GM12878 (cell line): ENCODE results near the gene MESP2. TPM values are rescaled to one million over a fixed set of nuclear protein-coding genes. Genes with fewer than 3 reads are reported as not detected.

ENCODE experiments used
- ATAC-seq: fragments of 200-7000 bp; cut with Tn5 transposase; 3 replicates; pipeline ENCODE4 v1.9.1; 2020; ENCODE audit warnings: mild to moderate bottlenecking, moderate library complexity
- BruUV-seq: library from RNA; stranded (reverse); fragments of 400-500 nt; replicated peaks from 2 replicates; lab custom pipeline; 2021; lab: Mats Ljungman, UMichigan
- CTCF ChIA-PET: fragments of 300-600 bp; sonication (Branson Sonifier 250); formaldehyde crosslinking; extraction: SDS; loops from one replicate; lab custom pipeline; 2021; ENCODE audit warnings: inconsistent platforms; lab: Yijun Ruan, JAX
- POLR2A ChIA-PET: fragments of 350-600 bp; formaldehyde crosslinking; extraction: SDS; loops from one replicate; lab custom pipeline; 2021; ENCODE audit warnings: inconsistent platforms; lab: Charles Lee
- RAD21 ChIA-PET: fragments of 300-600 bp; sonication (Branson Sonifier 250); formaldehyde crosslinking; loops from one replicate; lab custom pipeline; 2023; ENCODE audit warnings: antibody characterized with exemption; ENCODE audit not compliant: unreplicated experiment; lab: Charles Lee
- SMC1A ChIA-PET: fragments of 300-600 bp; sonication (Branson Sonifier 250); formaldehyde crosslinking; loops from one replicate; lab custom pipeline; 2023; ENCODE audit not compliant: unreplicated experiment, uncharacterized antibody; lab: Charles Lee
- DNase-seq: peaks from one replicate; pipeline ENCODE4 v3.0.0-alpha.2; 2011; ENCODE audit warnings: low read depth, low spot score
- FAIRE-seq: peaks from 3 replicates; lab custom pipeline; 2011; peaks lifted over from hg19 to GRCh38; lab: Jason Lieb, UNC
- H2AFZ ChIP-seq: 2 replicates; pipeline ENCODE4 v1.6.0; 2011; ENCODE audit warnings: low read depth, low read length, control low read depth; ENCODE audit not compliant: control insufficient read depth
- H3K27ac ChIP-seq: 2 replicates; pipeline ENCODE4 v1.5.1; 2011; ENCODE audit warnings: control low read depth; ENCODE audit not compliant: control insufficient read depth, insufficient read depth
- H3K27me3 ChIP-seq, 2 experiments: replicated peaks in 1 of 2; 2 replicates each; pipeline versions ENCODE4 v1.6.0 to v1.6.1; 2011; ENCODE audit warnings: low read length in 1 of 2; ENCODE audit not compliant: control insufficient read depth in 2 of 2, insufficient read depth in 2 of 2
- H3K36me3 ChIP-seq, 2 experiments: 2 replicates each; pipeline ENCODE4 v1.5.1; 2011; ENCODE audit warnings: low read length in 1 of 2; ENCODE audit not compliant: control insufficient read depth in 2 of 2, insufficient read depth in 2 of 2
- H3K4me1 ChIP-seq: 2 replicates; pipeline ENCODE4 v1.6.1; 2011; ENCODE audit warnings: mild to moderate bottlenecking, low read length, moderate library complexity, mixed read lengths; ENCODE audit not compliant: control insufficient read depth, insufficient read depth
- H3K4me2 ChIP-seq: 2 replicates; pipeline ENCODE4 v1.6.0; 2011; ENCODE audit warnings: control low read depth; ENCODE audit not compliant: control insufficient read depth, insufficient read depth
- H3K4me3 ChIP-seq: fragments of 200-600 bp; sonication (generic); 2 replicates; pipeline ENCODE4 v1.5.1; 2016
- H3K79me2 ChIP-seq: 2 replicates; pipeline ENCODE4 v1.6.0; 2011; ENCODE audit warnings: low read length; ENCODE audit not compliant: control insufficient read depth, insufficient read depth
- H3K9ac ChIP-seq: 2 replicates; pipeline ENCODE4 v1.8.0; 2011; ENCODE audit warnings: low read length, control low read depth, mixed read lengths; ENCODE audit not compliant: control insufficient read depth, insufficient read depth
- H3K9me3 ChIP-seq: replicated peaks from 3 replicates; pipeline ENCODE4 v1.5.1; 2011; ENCODE audit warnings: mild to moderate bottlenecking, low read length; ENCODE audit not compliant: control insufficient read depth, insufficient read depth
- H4K20me1 ChIP-seq: 2 replicates; pipeline ENCODE4 v1.6.0; 2011; ENCODE audit not compliant: control insufficient read depth, insufficient read depth
- BCL3 ChIP-seq: IDR thresholded peaks from 2 replicates; pipeline ENCODE4 v1.6.1; 2011; ENCODE audit warnings: borderline replicate concordance, low read depth, mild to moderate bottlenecking, moderate library complexity, low read length; ENCODE audit not compliant: insufficient read depth, poor library complexity, severe bottlenecking
- CUX1 ChIP-seq: IDR thresholded peaks from 2 replicates; pipeline ENCODE4 v1.6.1; 2012; ENCODE audit warnings: improper control_type of control experiment, low read depth, low read length; ENCODE audit not compliant: insufficient replicate concordance
- FOS ChIP-seq: IDR thresholded peaks from 3 replicates; pipeline ENCODE4 v1.6.1; 2011; ENCODE audit warnings: borderline replicate concordance; ENCODE audit not compliant: insufficient read length; ENCODE audit errors: extremely low read depth
- IKZF1 ChIP-seq: fragments of 450-650 bp; conservative IDR thresholded peaks from 2 replicates; pipeline ENCODE4 v1.6.1; 2017; ENCODE audit warnings: antibody characterized with exemption, mild to moderate bottlenecking
- PAX8 ChIP-seq: fragments of 450-650 bp; IDR thresholded peaks from 2 replicates; pipeline ENCODE4 v1.6.1; 2017; ENCODE audit warnings: mild to moderate bottlenecking, moderate library complexity
- RAD51 ChIP-seq: fragments of 450-650 bp; IDR thresholded peaks from 2 replicates; pipeline ENCODE4 v1.6.1; 2016; ENCODE audit warnings: moderate library complexity, mild to moderate bottlenecking, inconsistent platforms
- SKIL ChIP-seq: fragments of 450-650 bp; IDR thresholded peaks from 2 replicates; pipeline ENCODE4 v1.6.1; 2017; ENCODE audit warnings: mild to moderate bottlenecking, low read depth, inconsistent platforms; ENCODE audit not compliant: poor library complexity, severe bottlenecking
- SUZ12 ChIP-seq: fragments of 200-600 bp; sonication (generic); IDR thresholded peaks from one replicate; pipeline ENCODE4 v1.6.1; 2018; ENCODE audit warnings: antibody characterized with exemption, mild to moderate bottlenecking; ENCODE audit not compliant: unreplicated experiment
- WGBS: methylation state at CpG from one replicate; pipeline ENCODE4 v1.1.6; 2016; ENCODE audit warnings: low lambda C conversion rate; ENCODE audit not compliant: insufficient replicate concordance, insufficient coverage; ENCODE audit errors: missing lambda C conversion rate; 5-methylcytosine and 5-hydroxymethylcytosine counted together
- in situ Hi-C: fragments of 300-500 bp; cut with MboI; formaldehyde crosslinking; loops from 9 replicates; pipeline ENCODE4 v1.14.3; 2018; ENCODE audit warnings: mixed read lengths
- intact Hi-C: fragments of 100-400 bp; cut with micrococcal nuclease; formaldehyde crosslinking; loops from one replicate; pipeline ENCODE4 v1.14.2; 2022; ENCODE audit not compliant: unreplicated experiment
- polyA plus RNA-seq, 11 experiments: library from polyadenylated mRNA; depleted of rRNA in 4 of 11; unstranded in 6 of 11; stranded (reverse) in 5 of 11; fragments of >200 nt; fragmentation: Nextera tagmentation in 4 of 11; fragmentation: Illumina TruSeq in 1 of 11; extraction: Ambion mirVana in 4 of 11; extraction: Trizol in 1 of 11; gene quantifications; 1 replicate in 1 of 11; 2 replicates in 10 of 11; pipeline versions ENCODE4 v1.2.1 to v1.2.3, GENCODE V29; 2011 to 2016; ENCODE audit warnings: inconsistent platforms in 2 of 11, missing spikeins in 2 of 11, low read depth in 1 of 11
- total RNA-seq, 4 experiments: library from RNA; depleted of rRNA in 3 of 4; stranded (reverse); fragments of >200 nt in 3 of 4; fragmentation: Illumina TruSeq in 1 of 4; extraction: Trizol in 1 of 4; gene quantifications; 2 replicates each; pipeline versions ENCODE4 v1.2.1 to v1.2.3, GENCODE V29; 2013 to 2021

MESP2 gene
- total and polyA plus RNA-seq, 10 of the 15 experiments (the other 5 are each of a cell fraction or from before 2014, with no cell fraction given) = 0.04 TPM; not detected in 9

- TF ChIP-seq CUX1 (no peak), BCL3 (no peak), PAX8 (no peak)
- TF ChIP-seq, all 136 proteins: peak for 0
Observed at GRCh38 chr15:89823836-89824606, 47.9 kb downstream of the MESP2 start (continued).

- Histone ChIP-seq H3K4me3 (no peak overlapping the region), H3K4me1 (peaks cover 6% of the 10 kb centered on the region), H3K4me2 (no peak overlapping the region), H3K36me3 (no peaks in the 10 kb centered on the region), H4K20me1 (no peaks in the 10 kb centered on the region), H3K27ac (no peak overlapping the region), H2AFZ (no peak overlapping the region), H3K9ac (no peak overlapping the region), H3K79me2 (no peaks in the 10 kb centered on the region), H3K9me3 (no peaks in the 10 kb centered on the region), H3K27me3 (no peaks in the 10 kb centered on the region)
- ChIA-PET POLR2A (no interaction called here), RAD21 (no interaction called here), CTCF (no interaction called here), SMC1A (no interaction called here)
- FAIRE-seq (no peak), DNase-seq (no peak), ATAC-seq (no peak)
- BruUV-seq = no TSS peak
- 30% methylated on average over 7 of the region's 7 CpGs for WGBS
- intact Hi-C loops = loop anchor here (10.0 kb wide), 1 partner anchor 70 kb away; the partner anchor contains the start of gene MESP1
- in situ Hi-C loops = no loop called here
- no peak for TF ChIP-seq SUZ12
- TF ChIP-seq FOS = no peak
- TF ChIP-seq SKIL = no peak
- no peak for TF ChIP-seq IKZF1
- no peak for TF ChIP-seq RAD51
Observed at GRCh38 chr15:89824607-89824867, 48.4 kb downstream of the MESP2 start.
